Stimulated activated CD8-positive, alpha-beta memory T cell treated with anti-CD3 and anti-CD28 coated beads, Interleukin-2, amount 100 ng/mL, for 1 hour (primary cell): ENCODE results near the gene STEAP3.

ENCODE experiments used
- DNase-seq, 2 donors: peaks; one replicate each; pipeline ENCODE4 v3.0.0-alpha.2; 2020; ENCODE audit warnings: low read depth in 2 of 2

STEAP3 gene

GRCh38 chr2:119291588-119292167, 68.0 kb downstream of the STEAP3 start:
- DNase-seq: no peak

GRCh38 chr2:119292226-119292625, 68.6 kb downstream of the STEAP3 start:
- no peak for DNase-seq

- DNase-seq: no peak
Measured at GRCh38 chr2:119293254-119293653, 69.6 kb downstream of the STEAP3 start.

GRCh38 chr2:119293900-119294299, 70.3 kb downstream of the STEAP3 start:
- DNase-seq: no peak

GRCh38 chr2:119294671-119295070, 71.0 kb downstream of the STEAP3 start:
- no peak for DNase-seq

GRCh38 chr2:119295688-119296375, 72.2 kb downstream of the STEAP3 start:
- DNase-seq: no peak

GRCh38 chr2:119301413-119301812, 77.8 kb downstream of the STEAP3 start:
- no peak for DNase-seq

GRCh38 chr2:119304847-119305246, 81.2 kb downstream of the STEAP3 start:
- no peak for DNase-seq

GRCh38 chr2:119305497-119306195, 82.0 kb downstream of the STEAP3 start:
- no peak for DNase-seq

- no peak for DNase-seq
Measured at GRCh38 chr2:119306196-119306590, 82.6 kb downstream of the STEAP3 start.

- no peak for DNase-seq
Measured at GRCh38 chr2:119307419-119308140, 83.9 kb downstream of the STEAP3 start.

- no peak for DNase-seq
Measured at GRCh38 chr2:119308793-119309330, 85.2 kb downstream of the STEAP3 start.

GRCh38 chr2:119311371-119311770, 87.7 kb downstream of the STEAP3 start:
- DNase-seq: no peak

- DNase-seq: no peak
Measured at GRCh38 chr2:119311831-119312230, 88.2 kb downstream of the STEAP3 start.
